ENCODE results near the gene CYSLTR2. TPM values are rescaled to one million over a fixed set of nuclear protein-coding genes. Genes with fewer than 3 reads are reported as not detected.

The CYSLTR2 gene
- total and polyA plus RNA-seq, 2 experiments from 2014 or later, result not detected

GRCh38 chr13:48624016-48624415 is 29.7 kb upstream of the CYSLTR2 start:
- DNase-seq, result no peak
- Histone ChIP-seq H3K9ac (no peak overlapping the region), H3K9me2 (ENCODE audit: insufficient read depth) (no peaks in the 10 kb centered on the region), H3K9me3 (ENCODE audit: low read depth) (no peaks in the 10 kb centered on the region), H3K27me3 (replicated peaks; ENCODE audit: insufficient read depth) (peaks cover 7% of the 10 kb centered on the region; the same call in 1 of the 2 replicates), H3K4me1 (ENCODE audit: insufficient read depth) (no peaks in the 10 kb centered on the region), H4K20me1 (ENCODE audit: insufficient read depth) (no peaks in the 10 kb centered on the region), H3K4me3 (no peak overlapping the region), H3K27ac (no peak overlapping the region), H3K4me2 (ENCODE audit: unreplicated experiment) (no peak overlapping the region), H3F3A (ENCODE audit: insufficient read depth) (no peaks in the 10 kb centered on the region), H2AFZ (no peak overlapping the region), H3K79me2 (ENCODE audit: insufficient read depth) (no peaks in the 10 kb centered on the region), H3K36me3 (ENCODE audit: low read depth) (no peaks in the 10 kb centered on the region)
- in situ Hi-C loops (cut with MboI), result no loop called here
- TF ChIP-seq EZH2 (IDR thresholded peaks at IDR 0.05; ENCODE audit: insufficient read depth, poor library complexity, severe bottlenecking) (no peak), EZH2phosphoT487 (IDR thresholded peaks at IDR 0.05; ENCODE audit: insufficient read depth, low read depth) (no peak)
- WGBS, 2 experiments (ENCODE audit: low coverage in 1 of 2, low lambda C conversion rate in 2 of 2, missing lambda C conversion rate in 2 of 2), result 38 to 39% methylated on average over 4 of the region's 4 CpGs

DNA sequence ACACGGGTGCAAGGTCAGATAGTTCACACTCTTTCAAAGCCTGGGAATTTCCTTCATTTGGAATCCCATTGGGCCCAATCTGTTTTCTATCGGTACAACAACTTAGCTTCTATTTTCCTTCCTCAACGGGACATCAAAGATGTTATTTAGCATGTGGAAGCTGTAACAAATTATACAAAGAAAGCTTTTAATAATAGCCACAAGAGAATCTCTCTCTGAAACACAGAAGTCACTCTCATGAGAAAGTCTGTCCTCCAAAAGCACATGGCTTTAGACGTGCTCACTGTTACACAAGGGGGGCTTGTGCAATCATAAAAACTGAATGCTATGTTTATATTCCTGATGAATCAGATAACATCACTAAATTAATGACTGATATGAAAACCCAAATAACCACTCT is 28.9 kb upstream of the CYSLTR2 start:
- Histone ChIP-seq H3K36me3 (ENCODE audit: low read depth) (no peaks in the 10 kb centered on the region), H2AFZ (no peak overlapping the region), H3K4me1 (ENCODE audit: insufficient read depth) (no peaks in the 10 kb centered on the region), H3K4me2 (ENCODE audit: unreplicated experiment) (no peak overlapping the region), H3K9ac (no peak overlapping the region), H4K20me1 (ENCODE audit: insufficient read depth) (no peaks in the 10 kb centered on the region), H3K27me3 (replicated peaks; ENCODE audit: insufficient read depth) (peaks cover 7% of the 10 kb centered on the region; the same call in 1 of the 2 replicates), H3K9me3 (ENCODE audit: low read depth) (no peaks in the 10 kb centered on the region), H3K4me3 (no peak overlapping the region), H3F3A (ENCODE audit: insufficient read depth) (no peaks in the 10 kb centered on the region), H3K27ac (no peak overlapping the region), H3K9me2 (ENCODE audit: insufficient read depth) (no peaks in the 10 kb centered on the region), H3K79me2 (ENCODE audit: insufficient read depth) (no peaks in the 10 kb centered on the region)
- DNase-seq, result no peak
- 5% methylated on average over 4 of the region's 4 CpGs for WGBS, 2 experiments (ENCODE audit: low coverage in 1 of 2, low lambda C conversion rate in 2 of 2, missing lambda C conversion rate in 2 of 2)
- in situ Hi-C loops (cut with MboI), result no loop called here
- TF ChIP-seq EZH2 (IDR thresholded peaks at IDR 0.05; ENCODE audit: insufficient read depth, poor library complexity, severe bottlenecking) (no peak), EZH2phosphoT487 (IDR thresholded peaks at IDR 0.05; ENCODE audit: insufficient read depth, low read depth) (no peak)

DNA sequence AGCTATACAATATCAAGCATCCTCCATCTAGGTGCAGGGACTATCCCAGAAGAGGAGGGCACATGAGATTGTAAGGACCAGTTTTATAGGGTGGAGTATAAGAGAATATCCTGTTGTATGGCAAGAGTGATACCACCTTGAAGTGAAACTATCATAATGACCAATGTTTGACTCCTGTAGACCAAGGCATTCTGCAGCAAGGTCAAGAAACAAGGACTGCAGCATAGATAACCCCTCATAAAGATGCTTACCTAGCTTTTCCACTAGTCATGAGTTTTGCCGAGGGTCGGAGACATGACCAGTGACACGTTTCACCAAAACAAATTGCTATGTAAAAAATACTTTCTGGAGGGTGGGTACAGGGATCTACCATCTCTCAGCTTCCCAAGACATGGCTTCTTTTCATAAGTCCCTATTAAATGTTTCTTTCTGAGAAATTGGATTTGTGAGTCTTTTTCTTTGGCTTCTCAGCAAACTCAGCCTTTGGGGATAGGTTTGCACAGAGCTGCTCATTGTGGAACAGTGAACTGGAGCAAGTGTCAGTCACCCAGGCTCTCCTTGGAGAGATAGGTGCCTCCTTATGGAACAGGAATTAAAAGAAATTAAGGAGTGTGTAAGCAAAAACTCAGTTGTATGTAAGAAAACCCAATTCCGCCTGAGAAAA is 28.2 kb upstream of the CYSLTR2 start:
- no peak overlapping the region for H3K27ac ChIP-seq
- H3K27me3 ChIP-seq (replicated peaks; ENCODE audit: insufficient read depth), result peaks cover 7% of the 10 kb centered on the region; the same call in 1 of the 2 replicates
- H3K9me3 ChIP-seq (ENCODE audit: low read depth), result no peaks in the 10 kb centered on the region
- DNase-seq, result no peak
- in situ Hi-C loops (cut with MboI), result no loop called here
- H3F3A ChIP-seq (ENCODE audit: insufficient read depth), result no peaks in the 10 kb centered on the region
- no peaks in the 10 kb centered on the region for H3K79me2 ChIP-seq (ENCODE audit: insufficient read depth)
- no peaks in the 10 kb centered on the region for H3K36me3 ChIP-seq (ENCODE audit: low read depth)
- WGBS, 2 experiments (ENCODE audit: low coverage in 1 of 2, low lambda C conversion rate in 2 of 2, missing lambda C conversion rate in 2 of 2), result 63 to 72% methylated on average over 4 of the region's 4 CpGs
- no peak overlapping the region for H3K4me2 ChIP-seq (ENCODE audit: unreplicated experiment)
- no peak overlapping the region for H3K9ac ChIP-seq
- no peaks in the 10 kb centered on the region for H3K4me1 ChIP-seq (ENCODE audit: insufficient read depth)
- TF ChIP-seq EZH2phosphoT487 (IDR thresholded peaks at IDR 0.05; ENCODE audit: insufficient read depth, low read depth) (no peak), EZH2 (IDR thresholded peaks at IDR 0.05; ENCODE audit: insufficient read depth, poor library complexity, severe bottlenecking) (no peak)
- no peak overlapping the region for H2AFZ ChIP-seq
- H4K20me1 ChIP-seq (ENCODE audit: insufficient read depth), result no peaks in the 10 kb centered on the region
- H3K4me3 ChIP-seq, result no peak overlapping the region
- no peaks in the 10 kb centered on the region for H3K9me2 ChIP-seq (ENCODE audit: insufficient read depth)

GRCh38 chr13:48626077-48626449 is 27.7 kb upstream of the CYSLTR2 start:
- H3F3A ChIP-seq (ENCODE audit: insufficient read depth), result no peaks in the 10 kb centered on the region
- no peak overlapping the region for H3K4me3 ChIP-seq
- DNase-seq, result no peak
- TF ChIP-seq EZH2 (IDR thresholded peaks at IDR 0.05; ENCODE audit: insufficient read depth, poor library complexity, severe bottlenecking), result no peak
- TF ChIP-seq EZH2phosphoT487 (IDR thresholded peaks at IDR 0.05; ENCODE audit: insufficient read depth, low read depth), result no peak
- H3K4me1 ChIP-seq (ENCODE audit: insufficient read depth), result no peaks in the 10 kb centered on the region
- no peaks in the 10 kb centered on the region for H4K20me1 ChIP-seq (ENCODE audit: insufficient read depth)
- H3K9me3 ChIP-seq (ENCODE audit: low read depth), result no peaks in the 10 kb centered on the region
- H3K9ac ChIP-seq, result no peak overlapping the region
- WGBS, 2 experiments (ENCODE audit: low coverage in 1 of 2, low lambda C conversion rate in 2 of 2, missing lambda C conversion rate in 2 of 2), result 16 to 36% methylated on average over 1 of the region's 1 CpG
- no peaks in the 10 kb centered on the region for H3K9me2 ChIP-seq (ENCODE audit: insufficient read depth)
- no peak overlapping the region for H2AFZ ChIP-seq
- no peak overlapping the region for H3K4me2 ChIP-seq (ENCODE audit: unreplicated experiment)
- H3K27ac ChIP-seq, result no peak overlapping the region
- H3K36me3 ChIP-seq (ENCODE audit: low read depth), result no peaks in the 10 kb centered on the region
- in situ Hi-C loops (cut with MboI), result no loop called here
- peaks cover 8% of the 10 kb centered on the region; the same call in 1 of the 2 replicates for H3K27me3 ChIP-seq (replicated peaks; ENCODE audit: insufficient read depth)
- H3K79me2 ChIP-seq (ENCODE audit: insufficient read depth), result no peaks in the 10 kb centered on the region
